ENCODE data around the gene PAK4. TPM values are rescaled to one million over a fixed set of nuclear protein-coding genes. Genes with fewer than 3 reads are reported as not detected.

Gene PAK4
- total RNA-seq, 1 donor from 2014 or later: 23.7 TPM

- no peak for DNase-seq (ENCODE audit: low read depth)
- H3K36me3 ChIP-seq (ENCODE audit: control insufficient read depth, insufficient read depth, low read length): no peaks in the 10 kb centered on the region
- no peaks in the 10 kb centered on the region for H3K27me3 ChIP-seq (ENCODE audit: control insufficient read depth, insufficient read depth, low read length)
- H3K4me3 ChIP-seq (ENCODE audit: low read depth, low read length): no peak overlapping the region
- no peak for TF ChIP-seq CTCF (IDR thresholded peaks at IDR 0.05; ENCODE audit: insufficient read depth, low read length, poor library complexity, severe bottlenecking)
Observed at GRCh38 chr19:39178296-39179006, 52.9 kb downstream of the PAK4 start.

GRCh38 chr19:39179754-39180153 is 54.2 kb downstream of the PAK4 start:
- TF ChIP-seq CTCF (IDR thresholded peaks at IDR 0.05; ENCODE audit: insufficient read depth, low read length, poor library complexity, severe bottlenecking): no peak
- Histone ChIP-seq H3K36me3 (ENCODE audit: control insufficient read depth, insufficient read depth, low read length) (no peaks in the 10 kb centered on the region), H3K4me3 (ENCODE audit: low read depth, low read length) (no peak overlapping the region), H3K27me3 (ENCODE audit: control insufficient read depth, insufficient read depth, low read length) (no peaks in the 10 kb centered on the region)
- DNase-seq (ENCODE audit: low read depth): no peak

GRCh38 chr19:39180749-39181148 is 55.2 kb downstream of the PAK4 start:
- H3K36me3 ChIP-seq (ENCODE audit: control insufficient read depth, insufficient read depth, low read length): no peaks in the 10 kb centered on the region
- H3K27me3 ChIP-seq (ENCODE audit: control insufficient read depth, insufficient read depth, low read length): no peaks in the 10 kb centered on the region
- TF ChIP-seq CTCF (IDR thresholded peaks at IDR 0.05; ENCODE audit: insufficient read depth, low read length, poor library complexity, severe bottlenecking): no peak
- H3K4me3 ChIP-seq (ENCODE audit: low read depth, low read length): no peak overlapping the region
- no peak for DNase-seq (ENCODE audit: low read depth)

- no peak for TF ChIP-seq CTCF (IDR thresholded peaks at IDR 0.05; ENCODE audit: insufficient read depth, low read length, poor library complexity, severe bottlenecking)
- no peaks in the 10 kb centered on the region for H3K27me3 ChIP-seq (ENCODE audit: control insufficient read depth, insufficient read depth, low read length)
- DNase-seq (ENCODE audit: low read depth): no peak
- H3K4me3 ChIP-seq (ENCODE audit: low read depth, low read length): no peak overlapping the region
- no peaks in the 10 kb centered on the region for H3K36me3 ChIP-seq (ENCODE audit: control insufficient read depth, insufficient read depth, low read length)
Observed at GRCh38 chr19:39181500-39182173, 56.1 kb downstream of the PAK4 start.

GRCh38 chr19:39182174-39182505 is 56.6 kb downstream of the PAK4 start:
- Histone ChIP-seq H3K4me3 (ENCODE audit: low read depth, low read length) (no peak overlapping the region), H3K36me3 (ENCODE audit: control insufficient read depth, insufficient read depth, low read length) (no peaks in the 10 kb centered on the region), H3K27me3 (ENCODE audit: control insufficient read depth, insufficient read depth, low read length) (no peaks in the 10 kb centered on the region)
- no peak for TF ChIP-seq CTCF (IDR thresholded peaks at IDR 0.05; ENCODE audit: insufficient read depth, low read length, poor library complexity, severe bottlenecking)
- no peak for DNase-seq (ENCODE audit: low read depth)

- Histone ChIP-seq H3K4me3 (ENCODE audit: low read depth, low read length) (no peak overlapping the region), H3K27me3 (ENCODE audit: control insufficient read depth, insufficient read depth, low read length) (no peaks in the 10 kb centered on the region), H3K36me3 (ENCODE audit: control insufficient read depth, insufficient read depth, low read length) (no peaks in the 10 kb centered on the region)
- no peak for DNase-seq (ENCODE audit: low read depth)
- no peak for TF ChIP-seq CTCF (IDR thresholded peaks at IDR 0.05; ENCODE audit: insufficient read depth, low read length, poor library complexity, severe bottlenecking)
Observed at GRCh38 chr19:39183104-39183503, 57.5 kb downstream of the PAK4 start.

Data from kidney epithelial cell (primary cell).